Right lobe of liver (tissue), 6 donors: ENCODE results near the gene GUK1. TPM values are rescaled to one million over a fixed set of nuclear protein-coding genes. Genes with fewer than 3 reads are reported as not detected.

Experiments used
- ATAC-seq, 4 donors: fragments of 200-7000 bp; cut with Tn5 transposase; one replicate each; pipeline ENCODE4 v1.9.1; 2020; ENCODE audit warnings: mild to moderate bottlenecking in 4 of 4, moderate library complexity in 4 of 4
- DNase-seq, 3 donors: peaks; one replicate each; pipeline ENCODE4 v3.0.0-alpha.2; 2020
- H3K27ac ChIP-seq, 3 donors: fragments of 200-600 bp; one replicate each; pipeline ENCODE4 v1.8.0; 2022
- H3K27me3 ChIP-seq, 2 donors: fragments of 200-600 bp; one replicate each; pipeline ENCODE4 v1.8.0; 2022
- H3K36me3 ChIP-seq, 4 donors: fragments of 200-600 bp; sonication (generic) in 1 of 4; one replicate each; pipeline versions ENCODE4 v1.5.1 to v1.8.0; 2017 to 2022; ENCODE audit warnings: control low read depth in 1 of 4
- H3K4me1 ChIP-seq, 4 donors: fragments of 200-600 bp; sonication (generic) in 1 of 4; one replicate each; pipeline versions ENCODE4 v1.5.1 to v1.8.0; 2017 to 2022; ENCODE audit warnings: control low read depth in 1 of 4
- H3K4me3 ChIP-seq, 3 donors: fragments of 200-600 bp; one replicate each; pipeline ENCODE4 v1.8.0; 2022
- H3K9me3 ChIP-seq, 4 donors: fragments of 200-600 bp; sonication (generic) in 1 of 4; one replicate each; pipeline versions ENCODE4 v1.5.1 to v1.8.0; 2017 to 2022; ENCODE audit warnings: control low read depth in 1 of 4
- POLR2A ChIP-seq: fragments of 450-650 bp; IDR thresholded peaks from one replicate; pipeline ENCODE4 v1.6.1; 2017; ENCODE audit warnings: antibody characterized with exemption, mild to moderate bottlenecking
- WGBS: methylation state at CpG from one replicate; pipeline ENCODE4 v1.1.6; 2018; ENCODE audit warnings: low coverage, low lambda C conversion rate; ENCODE audit not compliant: insufficient coverage; ENCODE audit errors: missing lambda C conversion rate; 5-methylcytosine and 5-hydroxymethylcytosine counted together
- intact Hi-C, 2 donors: fragments of 100-400 bp; cut with DNase I; formaldehyde crosslinking; loops; one replicate each; pipeline versions ENCODE4 v1.11.2 to v1.14.1; 2022
- total RNA-seq, 6 experiments: library from RNA; depleted of rRNA in 2 of 6; stranded (reverse); fragments of >200 nt in 2 of 6; fragmentation: NEBNext Ultra II Directional in 3 of 6; extraction: Animal tissue kit (Norgen Biotek cat#: 25700) in 3 of 6; gene quantifications; one replicate each; pipeline versions ENCODE4 v1.1.0 to v1.2.4, GENCODE V29; 2016 to 2023
- TF ChIP-seq, protein P1 (sequence below), 4 donors: fragments of 200-600 bp in 3 of 4; fragments of 450-650 bp in 1 of 4; IDR thresholded peaks; one replicate each; pipeline versions ENCODE4 v1.5.1 to v1.8.0; 2016 to 2022; ENCODE audit warnings: antibody characterized with exemption in 4 of 4, mild to moderate bottlenecking in 2 of 4
- donor health status: DM: no; HTN: yes; CAD: no.
- donor health status: DM: no; HTN: no; CAD: no.
- donor health status: DM: no; HTN: no; CAD: no.
- donor health status: DM: no; HTN: yes; CAD: no.
- donor health status: DM: no; HTN: yes; CAD: no.

Gene GUK1
- total RNA-seq, 6 experiments from 2014 or later, result 78.0 to 235 (median 108) TPM

DNA sequence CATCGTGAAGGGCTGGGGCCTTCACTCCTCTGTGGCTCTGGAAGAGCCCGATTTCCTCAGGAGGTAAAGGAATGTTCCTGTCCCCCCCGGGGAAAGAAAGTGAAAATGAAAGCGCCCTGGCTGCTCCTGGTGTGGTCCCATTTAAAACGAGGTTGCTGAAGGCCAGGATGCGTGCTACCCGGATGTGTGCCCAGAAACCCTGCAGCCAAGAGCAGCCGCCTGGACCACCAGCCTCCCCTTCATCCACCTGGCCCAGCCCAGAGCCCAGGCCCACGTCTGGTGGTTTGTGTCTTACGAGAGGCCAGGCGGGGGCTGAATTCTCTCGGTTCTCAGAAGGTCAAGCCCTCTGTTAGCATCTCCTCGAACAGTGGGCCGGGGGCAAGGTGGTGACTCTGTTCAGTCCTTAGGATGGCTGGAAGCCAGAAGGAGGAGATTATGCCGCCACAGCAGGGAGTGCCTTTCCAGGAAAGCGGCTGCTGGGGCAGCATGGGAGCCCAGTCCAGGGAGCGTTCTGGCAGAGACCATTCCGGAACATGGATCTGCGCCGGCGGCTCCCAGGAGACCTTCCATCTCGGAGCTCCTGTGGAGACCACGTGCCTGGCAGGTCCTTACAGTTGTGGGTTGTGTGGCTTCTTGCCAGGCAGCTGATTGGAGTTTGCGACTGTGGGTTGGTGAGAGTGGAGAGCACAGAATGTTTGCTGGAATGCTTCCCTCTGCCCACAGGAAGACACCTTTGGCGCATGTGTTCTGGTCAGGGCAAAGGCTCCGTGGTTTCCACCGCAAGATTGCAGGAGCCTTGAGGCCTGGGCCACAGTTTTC, 1.4 kb downstream of the GUK1 start:
- Histone ChIP-seq H3K27ac (peak overlapping the region; percentile 93 to 99 (median 98)), H3K27me3 (no peaks in the 10 kb centered on the region), H3K4me1 (peaks cover 0 to 21% (median 15%) of the 10 kb centered on the region in 4 donors), H3K4me3 (peak overlapping the region; percentile 92 to 99 (median 95)), H3K36me3 (peaks cover 0 to 4% (median under 1%) of the 10 kb centered on the region in 4 donors), H3K9me3 (no peaks in the 10 kb centered on the region)
- 0% methylated on average over 2 of the region's 27 CpGs for WGBS
- intact Hi-C loops, result no loop called here
- TF ChIP-seq, protein P1, sequence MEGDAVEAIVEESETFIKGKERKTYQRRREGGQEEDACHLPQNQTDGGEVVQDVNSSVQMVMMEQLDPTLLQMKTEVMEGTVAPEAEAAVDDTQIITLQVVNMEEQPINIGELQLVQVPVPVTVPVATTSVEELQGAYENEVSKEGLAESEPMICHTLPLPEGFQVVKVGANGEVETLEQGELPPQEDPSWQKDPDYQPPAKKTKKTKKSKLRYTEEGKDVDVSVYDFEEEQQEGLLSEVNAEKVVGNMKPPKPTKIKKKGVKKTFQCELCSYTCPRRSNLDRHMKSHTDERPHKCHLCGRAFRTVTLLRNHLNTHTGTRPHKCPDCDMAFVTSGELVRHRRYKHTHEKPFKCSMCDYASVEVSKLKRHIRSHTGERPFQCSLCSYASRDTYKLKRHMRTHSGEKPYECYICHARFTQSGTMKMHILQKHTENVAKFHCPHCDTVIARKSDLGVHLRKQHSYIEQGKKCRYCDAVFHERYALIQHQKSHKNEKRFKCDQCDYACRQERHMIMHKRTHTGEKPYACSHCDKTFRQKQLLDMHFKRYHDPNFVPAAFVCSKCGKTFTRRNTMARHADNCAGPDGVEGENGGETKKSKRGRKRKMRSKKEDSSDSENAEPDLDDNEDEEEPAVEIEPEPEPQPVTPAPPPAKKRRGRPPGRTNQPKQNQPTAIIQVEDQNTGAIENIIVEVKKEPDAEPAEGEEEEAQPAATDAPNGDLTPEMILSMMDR (IDR thresholded peaks at IDR 0.05), result no peak
- no peak for TF ChIP-seq POLR2A
- ATAC-seq (peak in 1 of 4 donors; percentile 18), DNase-seq (peak; percentile 49 to 64 (median 62))

DNA sequence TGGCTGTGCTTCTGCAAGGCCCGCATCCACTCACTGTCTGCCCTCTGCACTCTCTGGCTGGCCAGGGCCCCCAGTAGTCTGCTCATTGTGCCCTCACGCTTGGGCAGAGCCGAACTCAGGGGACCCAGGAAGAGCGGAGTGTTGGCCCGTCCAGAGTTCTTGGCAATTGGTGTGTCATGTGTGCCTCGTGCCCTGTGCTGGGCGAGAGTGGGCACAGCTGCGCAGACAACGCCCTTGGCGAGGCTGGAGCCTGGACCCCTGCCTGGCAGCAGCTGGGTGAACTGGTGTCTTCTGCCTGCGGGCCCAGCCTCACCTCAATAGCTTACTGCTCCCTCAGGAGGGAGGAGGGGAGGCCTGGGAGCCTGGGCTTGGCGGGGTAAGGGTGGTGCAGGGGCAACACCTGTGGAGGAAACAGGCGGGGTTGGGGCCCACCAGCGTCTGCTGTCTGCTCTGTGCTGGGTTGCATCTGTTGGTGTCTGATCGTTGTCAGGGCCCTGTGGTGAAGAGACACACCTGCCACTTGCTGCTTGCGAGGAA, 2.1 kb downstream of the GUK1 start:
- Histone ChIP-seq H3K4me3 (peak overlapping the region in 1 of 3 donors; percentile 99), H3K9me3 (no peaks in the 10 kb centered on the region), H3K27me3 (no peaks in the 10 kb centered on the region), H3K27ac (peak overlapping the region in 2 of 3 donors; percentile 98 to 99), H3K36me3 (peaks cover 0 to 4% (median under 1%) of the 10 kb centered on the region in 4 donors), H3K4me1 (peaks cover 0 to 21% (median 15%) of the 10 kb centered on the region in 4 donors)
- TF ChIP-seq, protein P1 (IDR thresholded peaks at IDR 0.05), result no peak
- no peak for TF ChIP-seq POLR2A
- 60% methylated on average over 1 of the region's 16 CpGs for WGBS
- ATAC-seq (no peak), DNase-seq (peak; percentile 24 to 56 (median 47))
- intact Hi-C loops, result no loop called here

DNA sequence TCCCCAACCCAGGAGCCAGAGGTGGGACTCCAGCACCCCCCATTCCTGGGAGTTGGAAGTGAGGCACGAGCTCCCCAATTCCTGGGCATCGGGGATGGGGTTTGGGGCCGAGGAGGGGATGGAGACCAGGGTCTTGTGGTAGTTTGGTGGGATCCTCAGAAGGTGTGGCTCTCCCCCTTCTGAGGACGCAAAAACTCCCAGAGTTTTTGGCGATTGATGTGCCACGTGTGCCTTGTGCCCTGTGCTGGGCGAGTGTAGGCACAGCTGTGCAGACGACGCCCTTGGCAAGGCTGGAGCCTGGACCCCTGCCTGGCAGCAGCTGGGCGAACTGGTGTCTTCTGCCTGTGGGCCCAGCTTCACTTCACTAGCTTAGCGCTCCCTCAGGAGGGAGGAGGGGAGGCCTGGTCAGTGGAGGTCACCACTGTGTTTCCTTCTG, 2.6 kb downstream of the GUK1 start:
- H3K27ac ChIP-seq, result no peak overlapping the region
- intact Hi-C loops, result no loop called here
- peak in 1 of 3 donors; percentile 39 for DNase-seq
- TF ChIP-seq, protein P1 (IDR thresholded peaks at IDR 0.05), result no peak
- no peak for TF ChIP-seq POLR2A
- no peaks in the 10 kb centered on the region for H3K27me3 ChIP-seq
- ATAC-seq, result no peak
- no peaks in the 10 kb centered on the region for H3K9me3 ChIP-seq
- H3K36me3 ChIP-seq, result peaks cover 0 to 4% (median 2%) of the 10 kb centered on the region in 4 donors
- peaks cover 0 to 21% (median 15%) of the 10 kb centered on the region in 4 donors for H3K4me1 ChIP-seq
- H3K4me3 ChIP-seq, result no peak overlapping the region
- WGBS, result 40% methylated on average over 1 of the region's 11 CpGs

DNA sequence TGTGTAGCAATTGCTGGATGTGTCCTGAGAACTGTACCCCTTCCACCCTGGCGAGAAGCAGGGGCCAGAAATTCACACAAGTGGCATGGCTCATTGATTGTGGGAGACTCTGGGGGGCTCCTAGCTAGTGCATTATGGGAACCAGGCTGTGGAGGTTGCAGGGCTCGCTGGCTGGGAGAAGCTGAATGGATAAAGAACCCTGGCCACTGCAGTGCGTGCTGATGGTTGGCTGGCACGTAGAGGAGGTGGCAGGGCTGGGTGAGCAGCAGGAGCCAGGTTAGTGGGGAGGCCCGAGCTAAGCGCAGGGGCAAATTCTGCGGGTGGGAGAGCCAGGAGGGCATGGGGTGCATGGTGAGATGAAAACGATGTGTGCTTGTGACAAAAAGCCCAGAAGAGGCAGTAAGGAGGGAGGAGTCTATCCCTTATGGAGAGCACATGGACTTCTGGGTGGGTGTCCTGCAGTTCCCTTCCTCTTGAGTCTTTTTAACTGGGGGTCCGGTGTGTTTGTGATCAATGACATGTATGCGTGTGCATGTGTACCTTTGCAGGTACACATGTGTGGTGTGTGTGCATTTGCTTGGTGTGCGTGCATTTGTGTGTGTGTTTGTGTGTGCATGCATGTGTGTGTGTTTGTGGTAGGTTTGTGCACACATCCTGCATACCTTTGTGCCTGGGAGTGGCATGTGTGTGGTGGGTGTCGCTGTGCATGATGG, 3.6 kb downstream of the GUK1 start:
- H3K27ac ChIP-seq, result no peak overlapping the region
- peaks cover 0 to 4% (median 3%) of the 10 kb centered on the region in 4 donors for H3K36me3 ChIP-seq
- H3K27me3 ChIP-seq, result no peaks in the 10 kb centered on the region
- intact Hi-C loops, result no loop called here
- 90% methylated on average over 8 of the region's 12 CpGs for WGBS
- TF ChIP-seq POLR2A, result no peak
- TF ChIP-seq, protein P1 (IDR thresholded peaks at IDR 0.05), result no peak
- H3K4me3 ChIP-seq, result no peak overlapping the region
- H3K4me1 ChIP-seq, result peaks cover 0 to 21% (median 15%) of the 10 kb centered on the region in 4 donors
- ATAC-seq (no peak), DNase-seq (peak in 2 of 3 donors; percentile 38 to 51)
- no peaks in the 10 kb centered on the region for H3K9me3 ChIP-seq
